Lower leg skin (tissue), 3 donors: ENCODE results near the gene OR51B5.

Experiments used
- CTCF ChIP-seq, 3 donors: fragments of 450-650 bp; IDR thresholded peaks; one replicate each; pipeline ENCODE4 v1.5.1; 2016; ENCODE audit warnings: antibody characterized with exemption in 3 of 3, mild to moderate bottlenecking in 3 of 3, moderate library complexity in 2 of 3
- POLR2A ChIP-seq, 2 donors: fragments of 450-650 bp; IDR thresholded peaks; one replicate each; pipeline ENCODE4 v1.6.1; 2016 to 2017; ENCODE audit warnings: antibody characterized with exemption in 2 of 2, mild to moderate bottlenecking in 1 of 2, moderate library complexity in 1 of 2

- TF ChIP-seq CTCF (IDR thresholded peaks at IDR 0.05), result no peak
- TF ChIP-seq POLR2A (IDR thresholded peaks at IDR 0.05), result no peak
These were observed 46.9 kb upstream of the OR51B5 start for GRCh38 chr11:5390210-5390609.
